HL-60 (cell line): ENCODE results near the gene PRRT3.

Source experiments
- DNase-seq, 2 experiments: peaks; one replicate each; pipeline ENCODE4 v3.0.0-alpha.2; 2010 to 2020; ENCODE audit warnings: low read depth in 1 of 2, low spot score in 1 of 2
- H3K27ac ChIP-seq: fragments of 250-450 bp; sonication (Bioruptor Pico); replicated peaks from 2 replicates; pipeline ENCODE4 v1.5.1; 2020; ENCODE audit warnings: mild to moderate bottlenecking, moderate library complexity
- H3K27me3 ChIP-seq: fragments of 250-450 bp; sonication (Bioruptor Pico); 2 replicates; pipeline ENCODE4 v1.5.1; 2021; ENCODE audit warnings: mild to moderate bottlenecking, moderate library complexity; ENCODE audit not compliant: insufficient read depth, poor library complexity, severe bottlenecking
- H3K4me3 ChIP-seq: replicated peaks from 2 replicates; pipeline ENCODE4 v1.5.1; 2011; ENCODE audit warnings: mild to moderate bottlenecking, control low read depth, low read length; ENCODE audit not compliant: insufficient read depth
- GABPA ChIP-seq: IDR thresholded peaks from 2 replicates; pipeline ENCODE4 v1.6.1; 2012; ENCODE audit warnings: low read depth
- POLR2AphosphoS5 ChIP-seq: IDR thresholded peaks from 2 replicates; pipeline ENCODE4 v1.6.1; 2012; ENCODE audit warnings: low read depth
- SPI1 ChIP-seq: IDR thresholded peaks from 2 replicates; pipeline ENCODE4 v1.6.1; 2012; ENCODE audit warnings: low read depth, mild to moderate bottlenecking, borderline replicate concordance
- TF ChIP-seq, protein P1 (sequence below): IDR thresholded peaks from one replicate; pipeline ENCODE4 v1.5.1; 2011; ENCODE audit warnings: low read length, control low read depth, inconsistent platforms; ENCODE audit not compliant: insufficient read depth
- TF ChIP-seq, protein P2 (sequence below): IDR thresholded peaks from 2 replicates; pipeline ENCODE4 v1.6.1; 2012; ENCODE audit warnings: low read depth; ENCODE audit not compliant: insufficient replicate concordance

Gene PRRT3

GRCh38 chr3:9914559-9915253 lies 37.5 kb downstream of the PRRT3 start:
- H3K27me3 ChIP-seq, result no peaks in the 10 kb centered on the region
- H3K4me3 ChIP-seq, result peak overlapping the region; percentile 38; the same call in 1 of the 2 replicates
- no peak for DNase-seq
- TF ChIP-seq, protein P1, sequence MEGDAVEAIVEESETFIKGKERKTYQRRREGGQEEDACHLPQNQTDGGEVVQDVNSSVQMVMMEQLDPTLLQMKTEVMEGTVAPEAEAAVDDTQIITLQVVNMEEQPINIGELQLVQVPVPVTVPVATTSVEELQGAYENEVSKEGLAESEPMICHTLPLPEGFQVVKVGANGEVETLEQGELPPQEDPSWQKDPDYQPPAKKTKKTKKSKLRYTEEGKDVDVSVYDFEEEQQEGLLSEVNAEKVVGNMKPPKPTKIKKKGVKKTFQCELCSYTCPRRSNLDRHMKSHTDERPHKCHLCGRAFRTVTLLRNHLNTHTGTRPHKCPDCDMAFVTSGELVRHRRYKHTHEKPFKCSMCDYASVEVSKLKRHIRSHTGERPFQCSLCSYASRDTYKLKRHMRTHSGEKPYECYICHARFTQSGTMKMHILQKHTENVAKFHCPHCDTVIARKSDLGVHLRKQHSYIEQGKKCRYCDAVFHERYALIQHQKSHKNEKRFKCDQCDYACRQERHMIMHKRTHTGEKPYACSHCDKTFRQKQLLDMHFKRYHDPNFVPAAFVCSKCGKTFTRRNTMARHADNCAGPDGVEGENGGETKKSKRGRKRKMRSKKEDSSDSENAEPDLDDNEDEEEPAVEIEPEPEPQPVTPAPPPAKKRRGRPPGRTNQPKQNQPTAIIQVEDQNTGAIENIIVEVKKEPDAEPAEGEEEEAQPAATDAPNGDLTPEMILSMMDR, result no peak
- TF ChIP-seq, protein P2, sequence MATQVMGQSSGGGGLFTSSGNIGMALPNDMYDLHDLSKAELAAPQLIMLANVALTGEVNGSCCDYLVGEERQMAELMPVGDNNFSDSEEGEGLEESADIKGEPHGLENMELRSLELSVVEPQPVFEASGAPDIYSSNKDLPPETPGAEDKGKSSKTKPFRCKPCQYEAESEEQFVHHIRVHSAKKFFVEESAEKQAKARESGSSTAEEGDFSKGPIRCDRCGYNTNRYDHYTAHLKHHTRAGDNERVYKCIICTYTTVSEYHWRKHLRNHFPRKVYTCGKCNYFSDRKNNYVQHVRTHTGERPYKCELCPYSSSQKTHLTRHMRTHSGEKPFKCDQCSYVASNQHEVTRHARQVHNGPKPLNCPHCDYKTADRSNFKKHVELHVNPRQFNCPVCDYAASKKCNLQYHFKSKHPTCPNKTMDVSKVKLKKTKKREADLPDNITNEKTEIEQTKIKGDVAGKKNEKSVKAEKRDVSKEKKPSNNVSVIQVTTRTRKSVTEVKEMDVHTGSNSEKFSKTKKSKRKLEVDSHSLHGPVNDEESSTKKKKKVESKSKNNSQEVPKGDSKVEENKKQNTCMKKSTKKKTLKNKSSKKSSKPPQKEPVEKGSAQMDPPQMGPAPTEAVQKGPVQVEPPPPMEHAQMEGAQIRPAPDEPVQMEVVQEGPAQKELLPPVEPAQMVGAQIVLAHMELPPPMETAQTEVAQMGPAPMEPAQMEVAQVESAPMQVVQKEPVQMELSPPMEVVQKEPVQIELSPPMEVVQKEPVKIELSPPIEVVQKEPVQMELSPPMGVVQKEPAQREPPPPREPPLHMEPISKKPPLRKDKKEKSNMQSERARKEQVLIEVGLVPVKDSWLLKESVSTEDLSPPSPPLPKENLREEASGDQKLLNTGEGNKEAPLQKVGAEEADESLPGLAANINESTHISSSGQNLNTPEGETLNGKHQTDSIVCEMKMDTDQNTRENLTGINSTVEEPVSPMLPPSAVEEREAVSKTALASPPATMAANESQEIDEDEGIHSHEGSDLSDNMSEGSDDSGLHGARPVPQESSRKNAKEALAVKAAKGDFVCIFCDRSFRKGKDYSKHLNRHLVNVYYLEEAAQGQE, result no peak
- TF ChIP-seq SPI1 (no peak), POLR2AphosphoS5 (no peak), GABPA (no peak)
- no peak overlapping the region for H3K27ac ChIP-seq

GRCh38 chr3:9914011-9914410 lies 38.2 kb downstream of the PRRT3 start:
- no peak for DNase-seq
- Histone ChIP-seq H3K27me3 (no peaks in the 10 kb centered on the region), H3K4me3 (no peak overlapping the region), H3K27ac (no peak overlapping the region)
- TF ChIP-seq POLR2AphosphoS5, result no peak
- TF ChIP-seq, protein P1, result no peak
- TF ChIP-seq, protein P2, result no peak
- TF ChIP-seq GABPA, result no peak
- no peak for TF ChIP-seq SPI1

DNA sequence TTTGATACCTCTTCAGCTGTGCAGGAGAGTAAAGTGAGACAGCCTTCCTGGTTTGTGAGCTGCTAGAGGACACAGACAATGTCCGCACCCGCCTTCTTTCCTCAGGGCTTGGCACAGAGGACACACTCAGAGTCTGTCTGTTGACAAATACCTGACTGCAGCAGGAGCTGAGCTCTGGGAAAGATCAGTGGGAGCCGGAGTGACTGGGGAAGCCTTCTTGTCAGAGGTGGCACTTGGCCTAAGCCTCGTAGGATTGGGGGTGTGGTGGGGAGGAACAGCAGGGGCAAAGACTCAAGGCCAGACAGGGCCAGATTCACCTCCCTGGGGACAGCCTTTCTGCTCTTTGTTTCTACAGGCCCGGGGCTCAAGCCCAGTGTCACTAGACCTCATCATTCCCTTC lies 38.6 kb downstream of the PRRT3 start:
- no peak overlapping the region for H3K4me3 ChIP-seq
- H3K27ac ChIP-seq, result no peak overlapping the region
- TF ChIP-seq POLR2AphosphoS5 (no peak), SPI1 (no peak), GABPA (no peak)
- TF ChIP-seq, protein P1, result no peak
- TF ChIP-seq, protein P2, result no peak
- DNase-seq, result no peak
- no peaks in the 10 kb centered on the region for H3K27me3 ChIP-seq
